Esophagus squamous epithelium (tissue), 4 donors: Measurements from ENCODE around the gene SLC24A3.

Source experiments
- CTCF ChIP-seq, 6 experiments: fragments of 450-650 bp in 4 of 6; fragments of 200-600 bp in 2 of 6; sonication (generic) in 2 of 6; IDR thresholded peaks; one replicate each; pipeline ENCODE4 v1.5.1; 2016 to 2019; ENCODE audit warnings: antibody characterized with exemption in 6 of 6, mild to moderate bottlenecking in 4 of 6, moderate library complexity in 4 of 6
- POLR2A ChIP-seq, 4 donors: fragments of 450-650 bp; IDR thresholded peaks; one replicate each; pipeline ENCODE4 v1.6.1; 2017; ENCODE audit warnings: antibody characterized with exemption in 4 of 4, mild to moderate bottlenecking in 4 of 4, moderate library complexity in 3 of 4

DNA sequence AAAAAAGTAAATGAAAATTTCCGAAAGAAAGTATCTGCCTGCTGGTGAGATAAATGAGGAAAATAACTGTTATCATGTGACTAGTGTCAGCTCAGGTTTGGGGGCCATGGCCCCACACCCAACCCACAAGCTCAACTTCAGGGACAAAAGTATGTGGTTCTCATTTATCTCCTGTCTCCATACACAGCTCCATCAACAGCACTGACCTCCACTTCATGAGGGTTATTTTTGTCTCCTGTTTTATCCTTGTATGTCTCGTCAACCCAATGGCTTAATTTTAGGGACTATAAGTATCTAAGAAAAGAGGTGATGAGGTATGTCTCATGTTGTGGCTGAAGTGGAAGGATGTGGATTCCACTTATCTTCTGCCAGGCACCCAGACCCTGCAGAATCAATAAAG, 274.0 kb downstream of the SLC24A3 start:
- TF ChIP-seq CTCF (IDR thresholded peaks at IDR 0.05) (no peak), POLR2A (IDR thresholded peaks at IDR 0.05) (no peak)
